ENCODE results near the gene LRCH3. TPM values are rescaled to one million over a fixed set of nuclear protein-coding genes. Genes with fewer than 3 reads are reported as not detected.
A peak's percentile ranks its signal among the peaks of the same experiment; 100 is the strongest.

Gene LRCH3
- total RNA-seq, 1 donor from 2014 or later, result 99.0 TPM

- intact Hi-C loops (cut with DNase I), result no loop called here
- no peak overlapping the region for H3K27ac ChIP-seq
- no peaks in the 10 kb centered on the region for H3K36me3 ChIP-seq
- H3K4me1 ChIP-seq, result peaks cover 39% of the 10 kb centered on the region
- TF ChIP-seq POLR2A (IDR thresholded peaks at IDR 0.05), result no peak
- no peak for TF ChIP-seq POLR2AphosphoS5 (IDR thresholded peaks at IDR 0.05; ENCODE audit: insufficient read depth in 1 of 2, low read depth in 1 of 2)
- TF ChIP-seq CTCF (IDR thresholded peaks at IDR 0.05), result no peak
- H3K4me3 ChIP-seq, result no peak overlapping the region
- H3K27me3 ChIP-seq, result no peaks in the 10 kb centered on the region
- H3K9me3 ChIP-seq, result no peaks in the 10 kb centered on the region
- no peak for DNase-seq (ENCODE audit: extremely low spot score in 2 of 2)
Observed at GRCh38 chr3:197795200-197795599, 4.1 kb downstream of the LRCH3 start.

GRCh38 chr3:197796087-197796486 is 5.0 kb downstream of the LRCH3 start:
- no peak for DNase-seq (ENCODE audit: extremely low spot score in 2 of 2)
- H3K4me1 ChIP-seq, result peaks cover 42% of the 10 kb centered on the region
- H3K27me3 ChIP-seq, result no peaks in the 10 kb centered on the region
- intact Hi-C loops (cut with DNase I), result no loop called here
- no peak for TF ChIP-seq POLR2A (IDR thresholded peaks at IDR 0.05)
- no peak for TF ChIP-seq CTCF (IDR thresholded peaks at IDR 0.05)
- TF ChIP-seq POLR2AphosphoS5 (IDR thresholded peaks at IDR 0.05; ENCODE audit: insufficient read depth in 1 of 2, low read depth in 1 of 2), result no peak
- H3K4me3 ChIP-seq, result no peak overlapping the region
- H3K27ac ChIP-seq, result no peak overlapping the region
- H3K9me3 ChIP-seq, result no peaks in the 10 kb centered on the region
- H3K36me3 ChIP-seq, result no peaks in the 10 kb centered on the region

GRCh38 chr3:197798863-197799262 is 7.8 kb downstream of the LRCH3 start:
- Histone ChIP-seq H3K9me3 (no peaks in the 10 kb centered on the region), H3K27me3 (no peaks in the 10 kb centered on the region), H3K4me3 (no peak overlapping the region), H3K4me1 (peaks cover 52% of the 10 kb centered on the region), H3K27ac (no peak overlapping the region), H3K36me3 (no peaks in the 10 kb centered on the region)
- intact Hi-C loops (cut with DNase I), result no loop called here
- no peak for TF ChIP-seq POLR2AphosphoS5 (IDR thresholded peaks at IDR 0.05; ENCODE audit: insufficient read depth in 1 of 2, low read depth in 1 of 2)
- no peak for TF ChIP-seq CTCF (IDR thresholded peaks at IDR 0.05)
- TF ChIP-seq POLR2A (IDR thresholded peaks at IDR 0.05), result no peak
- DNase-seq (ENCODE audit: extremely low spot score in 2 of 2), result no peak

GRCh38 chr3:197800379-197800778 is 9.3 kb downstream of the LRCH3 start:
- no peaks in the 10 kb centered on the region for H3K36me3 ChIP-seq
- intact Hi-C loops (cut with DNase I), result no loop called here
- H3K27me3 ChIP-seq, result no peaks in the 10 kb centered on the region
- no peak overlapping the region for H3K27ac ChIP-seq
- no peaks in the 10 kb centered on the region for H3K9me3 ChIP-seq
- DNase-seq (ENCODE audit: extremely low spot score in 2 of 2), result no peak
- TF ChIP-seq POLR2A (IDR thresholded peaks at IDR 0.05), result no peak
- TF ChIP-seq CTCF (IDR thresholded peaks at IDR 0.05), result no peak
- TF ChIP-seq POLR2AphosphoS5 (IDR thresholded peaks at IDR 0.05; ENCODE audit: insufficient read depth in 1 of 2, low read depth in 1 of 2), result no peak
- peaks cover 39% of the 10 kb centered on the region for H3K4me1 ChIP-seq
- H3K4me3 ChIP-seq, result no peak overlapping the region

GRCh38 chr3:197801891-197802778 is 11.1 kb downstream of the LRCH3 start:
- intact Hi-C loops (cut with DNase I), result no loop called here
- H3K27me3 ChIP-seq, result no peaks in the 10 kb centered on the region
- H3K27ac ChIP-seq, result peak overlapping the region; percentile 57
- DNase-seq (ENCODE audit: extremely low spot score in 2 of 2), result no peak
- no peaks in the 10 kb centered on the region for H3K36me3 ChIP-seq
- H3K9me3 ChIP-seq, result no peaks in the 10 kb centered on the region
- TF ChIP-seq POLR2AphosphoS5 (IDR thresholded peaks at IDR 0.05; ENCODE audit: insufficient read depth in 1 of 2, low read depth in 1 of 2) (no peak), CTCF (IDR thresholded peaks at IDR 0.05) (no peak), POLR2A (IDR thresholded peaks at IDR 0.05) (no peak)
- no peak overlapping the region for H3K4me3 ChIP-seq
- H3K4me1 ChIP-seq, result peaks cover 39% of the 10 kb centered on the region

Data from vagina (tissue), 2 donors.